ENCODE data around the gene CFAP53.
"Not testable (repeated sequence)": the region's sequence is repeated elsewhere in the genome, so short reads cannot be mapped to it uniquely, and the experiment has no call there.

The CFAP53 gene, protein sequence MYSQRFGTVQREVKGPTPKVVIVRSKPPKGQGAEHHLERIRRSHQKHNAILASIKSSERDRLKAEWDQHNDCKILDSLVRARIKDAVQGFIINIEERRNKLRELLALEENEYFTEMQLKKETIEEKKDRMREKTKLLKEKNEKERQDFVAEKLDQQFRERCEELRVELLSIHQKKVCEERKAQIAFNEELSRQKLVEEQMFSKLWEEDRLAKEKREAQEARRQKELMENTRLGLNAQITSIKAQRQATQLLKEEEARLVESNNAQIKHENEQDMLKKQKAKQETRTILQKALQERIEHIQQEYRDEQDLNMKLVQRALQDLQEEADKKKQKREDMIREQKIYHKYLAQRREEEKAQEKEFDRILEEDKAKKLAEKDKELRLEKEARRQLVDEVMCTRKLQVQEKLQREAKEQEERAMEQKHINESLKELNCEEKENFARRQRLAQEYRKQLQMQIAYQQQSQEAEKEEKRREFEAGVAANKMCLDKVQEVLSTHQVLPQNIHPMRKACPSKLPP

DNA sequence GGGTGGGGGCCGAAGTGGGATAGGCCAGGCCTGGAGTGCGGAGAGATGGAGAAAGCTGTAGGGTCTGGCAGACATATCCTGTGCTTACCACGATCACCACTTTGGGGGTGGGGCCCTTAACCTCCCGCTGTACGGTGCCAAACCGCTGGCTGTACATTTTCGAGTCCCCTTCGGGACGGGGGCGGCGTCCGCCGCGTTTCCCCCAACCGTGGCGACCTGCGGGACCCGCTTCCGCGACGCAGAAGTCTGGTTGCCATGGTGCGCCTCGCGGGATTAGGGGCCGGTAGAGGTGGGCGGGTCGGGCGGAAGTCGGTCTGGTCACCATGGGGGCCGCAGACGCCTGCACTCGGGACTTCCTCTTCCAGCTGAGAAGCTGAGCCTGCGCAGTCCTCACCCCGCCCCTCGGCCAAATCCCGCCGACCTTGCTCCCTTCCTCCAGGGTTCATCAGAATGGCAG lies at the start of gene CFAP53:
Gene CFAP53, minus strand, starts transcription at position 248 of the 457 bp plus-strand sequence. Its CDS starts 91 bp downstream, at position 157.
- peak; percentile 64 to 76 for DNase-seq

DNA sequence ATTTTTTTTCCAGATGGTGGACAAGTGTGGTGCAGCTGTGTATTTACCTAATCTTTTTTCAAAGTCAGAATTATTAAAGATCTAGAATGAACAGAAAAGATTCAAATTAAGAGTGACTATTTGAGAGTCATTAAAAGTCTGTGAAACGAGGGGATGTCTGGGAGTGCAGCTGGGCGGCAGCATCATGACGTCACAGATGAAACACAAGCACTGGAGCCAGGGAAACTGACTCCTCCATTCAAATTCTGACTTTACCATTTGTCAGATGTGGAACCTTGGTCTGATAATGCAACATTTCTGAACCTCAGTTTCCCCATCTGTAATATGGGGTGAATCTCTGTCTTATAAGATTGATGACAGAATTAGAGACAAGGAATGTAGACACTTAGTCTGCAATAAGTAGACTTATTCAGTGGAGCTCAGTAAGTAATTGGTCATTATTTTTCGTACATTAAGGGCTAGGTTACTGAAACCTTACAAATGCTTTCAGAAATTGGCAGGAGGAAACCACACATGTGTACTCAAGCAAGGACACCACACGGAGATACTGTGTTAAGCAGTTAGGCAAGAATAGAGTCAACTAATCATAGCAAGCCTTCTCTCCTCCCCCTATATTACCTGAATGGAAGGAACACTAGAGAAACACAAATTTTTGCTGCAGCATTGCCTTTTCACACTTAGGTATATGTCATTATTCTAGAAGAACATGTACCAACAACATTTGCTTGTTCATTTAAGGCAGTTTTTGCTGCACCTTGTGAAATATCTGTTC lies 49.0 kb upstream of the CFAP53 start:
- DNase-seq = no peak

DNA sequence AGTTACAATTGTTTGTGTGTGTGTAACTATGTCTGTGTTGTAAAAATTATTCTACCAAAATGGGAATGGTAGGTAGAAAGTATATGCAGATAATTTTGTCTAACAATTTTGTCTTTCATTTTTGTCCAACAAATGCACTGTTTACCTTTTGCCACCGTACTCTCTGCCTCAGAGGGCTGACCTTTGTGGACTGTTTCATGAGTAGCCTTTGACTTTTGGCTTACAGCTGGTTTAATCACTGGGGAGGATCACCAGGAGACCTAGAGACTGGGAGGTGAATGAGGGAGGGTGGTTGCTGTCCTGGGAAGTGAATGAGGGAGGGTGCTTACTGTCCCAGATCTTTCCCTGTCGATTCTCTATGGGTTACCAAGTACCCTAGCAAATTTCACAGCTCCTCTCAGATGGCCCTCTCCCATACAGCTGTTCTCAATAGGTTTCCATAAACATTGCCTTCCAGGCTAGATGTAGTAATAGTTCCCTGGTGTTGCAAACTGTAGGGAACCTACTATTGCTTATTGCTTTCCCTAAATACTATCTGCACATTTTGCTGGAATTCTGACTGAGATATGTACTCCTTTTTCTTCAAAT lies 47.7 kb upstream of the CFAP53 start:
- no peak for DNase-seq

DNA sequence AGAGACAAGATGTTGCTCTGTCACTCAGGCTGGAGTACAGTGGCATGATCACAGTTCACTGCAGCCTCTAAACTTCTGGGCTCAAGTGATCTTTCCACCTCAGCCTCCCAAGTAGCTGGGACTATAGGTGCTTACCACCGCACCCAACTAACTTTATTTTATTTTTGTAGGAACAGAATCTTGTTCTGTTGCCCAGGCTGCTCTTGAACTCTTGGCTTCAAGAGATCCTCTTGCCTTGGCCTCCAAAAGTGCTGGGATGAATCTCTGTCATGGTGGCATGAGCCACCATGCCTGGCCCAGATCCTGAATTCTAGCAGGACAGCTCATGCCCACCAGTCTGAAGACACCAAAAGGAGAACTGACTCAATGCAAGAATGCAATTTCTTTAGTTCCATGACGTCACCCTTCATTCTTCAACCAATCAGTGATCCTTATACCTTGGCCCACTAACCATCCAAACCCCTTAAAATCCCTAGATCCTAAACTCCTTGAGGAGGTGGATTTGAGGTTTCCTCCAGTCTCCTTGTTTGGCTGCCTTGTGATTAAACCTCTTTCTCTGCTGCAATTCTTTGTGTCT lies 46.8 kb upstream of the CFAP53 start:
- DNase-seq = no peak

DNA sequence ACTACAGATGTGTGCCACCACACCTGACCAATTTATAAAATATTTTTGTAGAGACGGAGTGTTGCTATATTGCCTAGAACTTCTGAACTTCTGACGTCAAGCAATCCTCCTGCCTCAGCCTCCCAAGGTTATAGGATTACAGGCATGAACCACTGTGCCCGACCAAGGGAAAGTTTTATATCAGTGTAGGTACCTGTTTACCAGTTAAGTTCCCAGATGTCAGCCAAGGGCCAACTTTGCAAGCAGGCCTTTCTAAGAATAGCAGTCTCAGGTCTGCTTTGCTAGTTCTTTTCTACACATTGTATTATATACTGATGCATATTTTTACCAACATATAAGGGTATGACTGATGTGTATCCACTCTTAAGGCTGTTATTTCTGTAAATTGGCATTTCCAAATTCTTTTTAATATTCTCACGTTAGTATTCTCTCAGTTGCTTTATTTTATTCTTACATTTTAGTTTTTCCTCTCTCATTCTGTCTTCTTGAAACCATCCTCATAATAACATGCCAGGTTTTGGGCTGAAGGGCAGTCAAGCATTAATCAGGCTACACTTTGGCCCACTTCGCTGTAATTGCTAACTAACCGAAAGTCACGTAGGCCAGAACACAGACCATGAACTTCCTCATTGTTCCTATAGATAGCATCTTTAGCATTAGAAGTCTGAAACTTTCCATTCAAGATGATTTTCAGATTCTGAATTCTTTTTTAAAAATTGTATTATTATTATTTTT lies 46.2 kb upstream of the CFAP53 start:
- no peak for DNase-seq

DNA sequence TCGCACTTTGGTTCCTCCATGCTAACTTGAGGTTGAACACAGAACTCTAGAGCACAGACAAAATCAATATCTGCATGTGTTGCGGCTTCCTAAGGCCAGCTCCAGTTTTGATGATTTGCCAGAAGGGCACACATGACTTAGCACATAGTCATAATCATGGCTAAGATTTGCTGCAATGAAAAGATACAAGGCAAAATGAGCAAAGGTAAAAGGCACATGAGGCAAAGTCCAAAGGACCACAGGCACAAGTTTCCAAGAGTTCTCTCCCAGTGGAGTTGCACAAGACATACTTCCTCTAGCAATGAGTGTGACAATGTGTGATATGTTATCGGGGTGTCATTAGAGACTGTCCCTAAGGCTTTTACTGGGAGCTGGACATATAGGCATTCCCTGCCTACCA lies 45.4 kb upstream of the CFAP53 start:
- DNase-seq = no peak

DNA sequence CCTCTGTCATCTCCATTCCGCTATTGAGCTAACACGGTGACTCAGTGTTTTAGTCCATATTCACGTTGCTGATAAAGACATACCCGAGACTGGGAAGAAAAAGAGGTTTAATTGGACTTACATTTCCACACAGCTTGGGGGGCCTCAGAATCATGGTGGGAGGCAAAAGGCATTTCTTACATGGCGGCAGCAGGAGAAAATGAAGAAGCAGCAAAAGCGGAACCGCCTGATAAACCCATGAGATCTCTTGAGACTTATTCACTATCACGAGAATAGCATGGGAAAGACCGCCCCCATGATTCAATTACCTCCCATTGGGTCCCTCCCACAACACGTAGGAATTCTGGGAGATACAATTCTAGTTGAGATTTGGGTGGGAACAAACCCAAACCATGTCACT lies 43.8 kb upstream of the CFAP53 start:
- DNase-seq = no peak

DNA sequence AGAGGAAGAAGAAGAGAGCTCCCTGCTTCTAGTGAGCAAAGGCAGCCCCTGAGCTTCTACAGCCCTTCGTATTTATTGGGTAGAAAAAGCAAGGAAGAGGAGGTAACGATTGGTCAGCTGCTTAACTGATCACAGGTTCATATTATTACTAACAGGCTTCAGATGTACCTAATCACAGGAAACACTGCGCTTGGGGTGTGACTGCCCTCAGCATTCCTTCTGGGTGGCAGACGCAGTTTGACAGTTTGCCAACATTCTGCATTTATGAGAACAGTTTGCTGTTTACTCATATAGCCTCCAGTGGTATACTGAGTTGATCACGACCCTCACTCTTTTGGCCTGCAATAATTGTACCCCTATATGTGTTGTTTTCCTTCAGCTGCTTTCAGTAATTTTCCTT lies 42.6 kb upstream of the CFAP53 start:
- DNase-seq = not testable (repeated sequence)

DNA sequence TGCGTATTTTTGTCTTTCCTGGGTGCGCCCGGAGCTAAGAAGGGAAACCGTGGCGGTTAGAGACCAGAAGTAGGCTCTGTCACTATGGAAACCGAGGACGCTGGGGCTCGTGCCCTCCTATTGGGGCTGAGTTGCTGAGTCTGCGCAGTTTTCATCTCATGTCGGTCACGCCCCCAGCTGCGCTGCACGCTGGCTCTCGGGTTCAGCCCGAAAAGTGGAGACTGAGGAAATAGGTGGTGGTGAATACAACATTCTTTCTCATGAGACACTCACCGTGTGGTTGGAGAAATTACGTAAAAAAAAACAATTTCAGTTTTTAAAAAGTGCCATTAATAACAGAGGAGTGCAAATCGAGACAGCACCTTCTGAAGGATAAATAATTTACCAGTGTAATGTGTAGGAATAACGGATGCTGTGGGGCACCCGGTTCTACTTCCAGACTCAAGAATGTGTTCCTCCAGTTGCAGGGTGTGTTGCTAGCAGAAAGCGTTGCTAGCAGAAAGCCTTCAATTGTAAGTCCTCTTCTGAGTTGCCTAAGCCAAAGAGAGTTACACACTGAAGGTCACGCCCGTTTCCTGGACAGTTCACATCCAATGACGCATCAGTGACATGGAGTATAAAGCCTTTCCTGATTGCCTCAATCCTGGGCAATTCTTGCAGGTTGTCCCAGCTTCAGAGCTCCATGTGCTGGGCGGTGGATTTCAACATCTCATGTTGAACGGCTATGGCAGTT lies 41.6 kb upstream of the CFAP53 start:
- DNase-seq = no peak

DNA sequence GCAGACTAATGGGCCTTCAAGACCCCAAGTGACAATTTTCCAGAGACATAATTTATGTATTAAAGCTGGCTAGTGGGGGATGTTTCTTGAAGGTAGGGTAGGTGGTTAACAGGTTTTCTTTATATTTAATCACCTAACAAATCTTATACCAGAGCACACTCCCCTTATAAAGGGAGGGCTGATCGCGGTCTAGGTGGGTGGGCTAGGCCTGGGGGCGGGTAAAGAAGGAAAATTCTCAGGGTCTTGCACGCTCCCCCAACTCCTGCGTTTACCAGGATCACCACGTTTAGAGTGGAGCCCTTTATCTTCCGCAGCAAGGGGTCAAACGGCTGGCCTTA lies 41.1 kb upstream of the CFAP53 start:
- no peak for DNase-seq

DNA sequence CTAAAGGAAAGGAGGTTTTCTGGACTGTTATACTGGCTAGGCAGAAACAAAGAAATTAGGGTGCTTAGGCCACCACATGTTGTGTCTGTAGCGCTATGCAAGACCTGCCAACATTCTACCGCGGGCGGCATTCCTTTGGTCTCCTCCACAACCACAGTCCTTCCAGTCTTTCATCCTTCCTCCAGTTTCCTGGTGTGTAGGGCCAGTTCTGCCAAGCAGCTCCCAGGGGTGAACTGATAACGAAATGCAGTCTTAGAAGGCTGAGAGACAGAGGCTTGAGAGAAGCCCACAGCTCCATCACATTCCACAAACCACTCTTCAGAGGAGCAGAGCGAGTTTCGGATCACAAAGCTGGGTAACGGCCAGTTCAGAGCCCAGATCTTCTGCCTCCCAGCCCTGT lies 40.6 kb upstream of the CFAP53 start:
- no peak for DNase-seq

DNA sequence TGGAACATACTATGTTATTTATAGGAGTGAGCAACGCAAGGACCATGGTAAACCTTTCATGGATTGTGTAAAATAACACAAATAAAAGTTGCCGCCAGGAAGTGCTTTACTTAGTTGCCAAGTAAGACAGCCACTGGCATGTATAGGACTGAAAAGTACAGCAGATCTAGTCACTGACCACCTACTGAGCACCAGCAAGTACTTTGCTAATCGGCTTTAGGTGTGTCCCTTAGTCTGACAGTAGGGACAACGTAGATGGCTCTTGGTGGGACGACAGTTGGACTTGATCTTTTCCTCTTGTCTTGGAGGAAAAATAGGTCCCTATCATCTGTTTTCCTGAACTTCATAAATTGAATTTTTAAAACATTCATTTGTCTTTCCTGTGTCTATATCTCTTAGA lies 34.8 kb upstream of the CFAP53 start:
- no peak for DNase-seq

DNA sequence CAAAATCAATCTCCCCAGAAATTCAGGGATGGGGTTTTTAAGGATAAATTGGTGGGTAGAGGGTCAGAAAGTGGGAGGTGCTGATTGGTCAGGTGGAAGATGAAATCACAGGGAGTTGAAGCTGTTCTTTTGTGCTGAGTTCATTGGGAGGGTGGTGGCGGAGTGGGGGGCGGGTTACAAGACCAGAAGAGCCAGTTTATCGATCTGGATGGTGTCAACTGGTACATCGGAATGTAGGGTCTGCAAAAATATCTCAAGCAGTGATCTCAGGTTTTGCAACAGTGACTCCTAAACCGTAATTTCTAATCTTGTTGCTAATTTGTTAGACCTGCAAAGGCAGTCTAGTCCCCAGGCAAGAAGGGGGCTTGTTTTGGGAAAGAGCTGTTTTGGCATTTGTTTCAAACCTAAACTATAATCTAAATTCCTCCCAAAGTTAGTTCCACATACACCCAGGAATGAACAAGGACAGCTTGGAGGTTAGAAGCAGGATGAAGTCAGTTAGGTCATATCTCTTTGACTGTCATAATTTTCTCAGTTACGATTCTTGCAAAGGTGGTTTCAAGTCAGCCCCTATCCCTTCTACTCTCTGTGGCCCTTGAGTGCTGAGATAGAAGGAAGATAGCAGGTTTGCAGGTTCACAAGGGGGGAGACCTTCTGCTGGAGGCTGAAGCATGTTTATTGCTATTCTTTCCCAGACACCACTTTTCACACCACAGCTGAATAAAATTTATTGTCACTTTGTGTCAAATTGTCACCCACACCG lies 33.5 kb upstream of the CFAP53 start:
- DNase-seq = no peak

DNA sequence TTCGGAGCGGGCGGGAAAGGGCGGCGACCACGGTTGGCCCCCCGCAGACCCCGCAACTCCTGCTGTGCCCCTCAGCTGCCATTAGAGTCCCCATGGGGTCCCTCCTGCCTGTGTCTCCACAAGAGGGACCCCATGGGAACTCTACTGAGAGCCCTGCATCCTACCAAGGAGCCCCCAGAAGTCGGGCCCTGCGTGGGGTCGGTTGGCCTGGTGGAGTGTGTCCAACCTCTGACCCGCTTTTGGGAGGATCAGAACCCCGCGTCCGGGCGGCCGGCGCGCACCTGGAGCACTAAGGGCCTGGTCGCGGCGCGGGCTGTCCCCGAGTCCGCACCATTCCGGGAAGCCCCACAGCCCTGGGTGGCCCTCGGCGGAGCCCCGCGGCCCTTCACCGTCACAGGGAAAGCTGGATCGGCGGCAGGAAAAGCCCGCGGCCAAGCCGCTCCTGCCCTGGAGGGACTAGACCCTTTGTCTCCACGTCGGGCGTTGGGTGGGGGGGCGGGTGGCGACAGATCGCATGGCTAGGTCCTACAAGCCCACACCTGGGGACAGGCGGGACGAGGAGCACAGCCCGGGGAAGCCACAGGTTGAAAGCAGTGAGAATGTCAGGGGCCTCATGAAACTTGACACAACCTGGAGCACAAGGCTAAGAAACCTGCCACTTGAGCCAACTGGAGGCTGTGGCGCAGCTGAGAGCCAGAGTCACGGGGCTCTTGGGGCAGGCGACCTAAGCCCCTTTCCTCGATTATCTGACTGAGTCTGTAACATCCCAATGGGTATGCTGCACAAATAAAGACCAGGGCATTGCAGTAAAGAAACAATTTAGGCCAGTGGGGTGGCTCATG lies 32.4 kb upstream of the CFAP53 start:
- DNase-seq = no peak

DNA sequence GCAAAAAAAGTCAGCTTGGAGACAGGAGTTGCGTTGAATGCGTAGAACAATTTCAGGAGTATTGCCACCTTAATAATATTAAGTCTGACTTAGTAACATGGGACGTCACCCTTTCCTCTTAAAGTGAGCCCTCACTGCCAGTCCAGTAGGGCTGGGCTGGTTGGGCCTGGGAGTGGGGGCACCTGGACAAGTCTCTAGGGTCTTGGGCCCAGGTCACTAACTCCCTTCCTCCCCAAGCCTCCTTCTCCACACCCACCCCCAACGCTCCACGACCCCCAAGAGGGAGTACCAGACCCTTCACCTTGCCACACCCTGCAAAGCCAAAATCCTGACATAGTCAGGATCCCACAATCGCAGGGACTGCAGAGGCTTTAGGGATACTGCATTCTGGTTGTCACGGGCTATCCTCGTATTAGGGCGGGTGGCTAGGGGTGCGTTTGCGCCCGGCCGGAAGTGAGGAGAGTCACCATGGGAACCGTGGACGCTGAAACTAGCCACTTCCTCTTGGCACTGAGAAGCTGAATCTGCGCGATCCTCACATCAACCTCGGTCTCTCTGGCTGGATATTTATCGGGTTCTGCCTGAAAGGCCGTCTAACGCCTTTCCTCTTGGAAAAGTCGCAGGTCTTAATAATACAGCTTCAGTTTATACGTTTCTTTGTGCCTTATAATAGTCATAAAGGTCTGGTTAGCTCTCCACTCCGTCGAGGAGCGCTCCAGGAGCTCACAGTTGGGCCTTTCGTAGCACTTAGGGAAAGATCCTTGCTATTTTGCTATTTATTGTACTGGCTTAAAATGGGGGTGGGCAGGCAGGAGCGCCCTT lies 31.5 kb upstream of the CFAP53 start:
- DNase-seq = no peak

DNA sequence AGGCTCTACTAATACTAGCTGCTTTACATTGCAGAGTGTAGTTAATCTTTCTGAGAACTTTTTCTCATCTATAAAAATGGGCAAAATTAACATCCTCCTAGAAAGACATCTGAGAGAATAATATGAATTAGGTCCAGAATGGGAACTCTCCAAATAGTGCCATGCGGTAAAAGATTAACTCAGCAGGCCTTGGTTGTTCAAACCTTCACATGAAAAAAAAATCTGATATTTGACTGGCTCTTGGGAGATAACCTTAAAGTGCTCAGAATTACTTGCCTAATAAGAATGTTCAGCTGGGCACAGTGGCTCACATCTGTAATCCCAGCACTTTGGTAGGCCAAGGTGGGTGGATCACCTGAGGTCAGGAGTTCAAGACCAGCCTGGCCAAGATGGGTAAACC lies 26.7 kb upstream of the CFAP53 start:
- no peak for DNase-seq

DNA sequence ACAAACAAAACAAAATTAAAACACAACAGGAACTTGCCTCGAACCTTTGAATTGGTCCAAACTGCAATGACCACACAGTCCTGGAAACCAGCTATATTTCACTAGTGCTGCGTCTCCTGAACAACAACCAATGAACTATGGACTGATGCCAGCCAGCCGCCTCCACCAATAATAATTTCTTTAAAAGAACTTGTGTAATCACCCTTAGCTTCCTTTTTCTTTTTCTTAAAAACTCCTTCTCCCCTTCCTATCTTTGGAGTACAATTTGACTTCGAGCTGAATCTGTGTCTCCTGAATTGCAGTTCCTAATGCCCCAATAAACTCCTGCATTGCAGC lies 22.8 kb upstream of the CFAP53 start:
- DNase-seq = no peak

DNA sequence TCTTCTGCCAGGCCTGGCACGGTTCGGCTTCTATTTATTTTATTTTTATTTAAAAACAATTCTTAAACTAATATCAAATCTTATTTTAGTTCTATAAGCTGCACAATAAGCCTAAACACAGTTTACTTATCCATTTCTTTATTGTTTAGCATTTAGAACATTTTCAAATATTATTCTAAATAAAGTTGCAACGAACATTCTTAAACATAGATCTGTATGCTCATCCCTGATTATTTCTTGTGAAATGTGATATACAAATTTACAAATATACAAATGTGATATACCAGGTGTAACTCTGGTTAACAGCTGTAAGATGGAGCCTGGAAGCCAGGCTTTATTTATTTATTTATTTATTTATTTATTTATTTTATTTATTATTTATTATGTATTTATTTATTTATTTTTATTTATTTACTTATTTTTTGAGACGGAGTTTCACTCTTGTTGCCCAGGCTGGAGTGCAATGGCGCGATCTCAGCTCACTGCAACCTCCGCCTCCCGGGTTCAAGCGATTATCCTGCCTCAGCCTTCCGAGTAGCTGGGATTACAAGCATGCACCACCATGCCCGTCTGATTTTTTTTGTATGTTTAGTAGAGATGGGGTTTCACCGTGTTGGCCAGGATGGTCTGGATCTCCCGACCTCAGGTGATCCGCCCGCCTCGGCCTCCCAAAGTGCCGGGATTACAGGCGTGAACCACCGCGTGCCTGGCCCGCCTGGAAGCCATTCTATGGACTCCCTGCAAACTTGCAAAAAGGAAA lies 22.2 kb upstream of the CFAP53 start:
- DNase-seq = not testable (repeated sequence)
